Naive thymus-derived CD4-positive, alpha-beta T cell (primary cell): ENCODE results near the gene DLX6. TPM values are rescaled to one million over a fixed set of nuclear protein-coding genes. Genes with fewer than 3 reads are reported as not detected.

ENCODE experiments used
- ATAC-seq: fragments of 150-1000 bp; cut with Tn5 transposase; 2 replicates; pipeline ENCODE4 v1.10.0; 2021; ENCODE audit warnings: mild to moderate bottlenecking, moderate library complexity
- CTCF ChIA-PET: fragments of 350-600 bp; sonication (Branson Sonifier 250); formaldehyde crosslinking; loops from one replicate; lab custom pipeline; 2021; ENCODE audit warnings: antibody characterized with exemption; lab: Charles Lee
- POLR2A ChIA-PET: fragments of 350-600 bp; sonication (Branson Sonifier 250); formaldehyde crosslinking; loops from one replicate; lab custom pipeline; 2021; ENCODE audit warnings: antibody characterized with exemption, inconsistent platforms; lab: Charles Lee
- DNase-seq, 9 donors: peaks; one replicate each; pipeline versions ENCODE4 v3.0.0 to v3.0.0-alpha.2; 2020 to 2022; ENCODE audit warnings: mixed read lengths in 1 of 9
- H3K27ac ChIP-seq: one replicate; pipeline ENCODE4 v1.7.0; 2013; ENCODE audit warnings: mild to moderate bottlenecking, low read depth, low read length, moderate library complexity
- H3K27me3 ChIP-seq, 2 donors: one replicate each; pipeline ENCODE4 v1.7.0; 2013; ENCODE audit warnings: low read length in 2 of 2, mild to moderate bottlenecking in 2 of 2, moderate library complexity in 2 of 2; ENCODE audit not compliant: control insufficient read depth in 2 of 2, insufficient read depth in 2 of 2
- H3K36me3 ChIP-seq, 3 experiments: 1 replicate in 2 of 3; 2 replicates in 1 of 3; pipeline ENCODE4 v1.7.0; 2013; ENCODE audit warnings: low read length in 3 of 3, mild to moderate bottlenecking in 3 of 3, moderate library complexity in 1 of 3; ENCODE audit not compliant: insufficient read depth in 3 of 3, control insufficient read depth in 2 of 3
- H3K4me1 ChIP-seq, 2 donors: one replicate each; pipeline ENCODE4 v1.7.0; 2013; ENCODE audit warnings: low read length in 2 of 2, mild to moderate bottlenecking in 2 of 2, moderate library complexity in 1 of 2; ENCODE audit not compliant: control insufficient read depth in 2 of 2, insufficient read depth in 2 of 2
- H3K4me3 ChIP-seq: 2 replicates; pipeline ENCODE4 v1.7.0; 2013; ENCODE audit warnings: mild to moderate bottlenecking, low read length
- H3K9me3 ChIP-seq, 3 experiments: 1 replicate in 2 of 3; 2 replicates in 1 of 3; pipeline ENCODE4 v1.7.0; 2013; ENCODE audit warnings: low read length in 3 of 3; ENCODE audit not compliant: control insufficient read depth in 2 of 3
- H3K27ac Mint-ChIP-seq, 9 donors: one replicate each; pipeline ENCODE4 v1.8.0; 2020 to 2022; ENCODE audit warnings: mixed read lengths in 9 of 9, mild to moderate bottlenecking in 8 of 9, moderate library complexity in 5 of 9, inconsistent platforms in 2 of 9
- H3K27me3 Mint-ChIP-seq, 5 donors: one replicate each; pipeline ENCODE4 v1.8.0; 2021 to 2022; ENCODE audit warnings: mixed read lengths in 5 of 5, mild to moderate bottlenecking in 1 of 5
- H3K36me3 Mint-ChIP-seq, 5 donors: one replicate each; pipeline ENCODE4 v1.8.0; 2020 to 2022; ENCODE audit warnings: mixed read lengths in 5 of 5, mild to moderate bottlenecking in 3 of 5, inconsistent platforms in 1 of 5
- H3K4me1 Mint-ChIP-seq, 7 donors: one replicate each; pipeline ENCODE4 v1.8.0; 2020 to 2022; ENCODE audit warnings: mixed read lengths in 7 of 7, mild to moderate bottlenecking in 3 of 7, inconsistent platforms in 1 of 7
- H3K4me3 Mint-ChIP-seq, 10 donors: one replicate each; pipeline ENCODE4 v1.8.0; 2020 to 2022; ENCODE audit warnings: mild to moderate bottlenecking in 10 of 10, mixed read lengths in 10 of 10, moderate library complexity in 6 of 10, inconsistent platforms in 2 of 10
- H3K9me3 Mint-ChIP-seq, 11 donors: one replicate each; pipeline ENCODE4 v1.8.0; 2020 to 2022; ENCODE audit warnings: mixed read lengths in 11 of 11, mild to moderate bottlenecking in 4 of 11, inconsistent platforms in 1 of 11, moderate library complexity in 1 of 11
- intact Hi-C, 2 donors: fragments of 100-400 bp; cut with micrococcal nuclease; formaldehyde crosslinking; loops; one replicate each; pipeline ENCODE4 v1.15.1; 2023
- polyA plus RNA-seq, 2 donors: library from polyadenylated mRNA; unstranded; fragments of 300-500 nt; fragmentation: Illumina TruSeq; gene quantifications; one replicate each; pipeline ENCODE4 v1.2.3, GENCODE V29; 2021
- total RNA-seq, 6 experiments: library from RNA in 5 of 6; stranded (reverse) in 5 of 6; gene quantifications; 1 replicate in 5 of 6; 2 replicates in 1 of 6; pipeline ENCODE4 v1.2.3 and lab custom pipeline; 2021 to 2026

The DLX6 gene
- total and polyA plus RNA-seq, 7 experiments from 2014 or later: not detected

GRCh38 chr7:96995406-96996110 is 9.8 kb upstream of the DLX6 start:
- Histone ChIP-seq H3K4me3 (no peak overlapping the region), H3K9me3 (peaks cover 0 to 11% (median 0%) of the 10 kb centered on the region in 3 experiments), H3K4me1 (no peaks in the 10 kb centered on the region), H3K27me3 (peaks cover 3 to 40% of the 10 kb centered on the region in 2 donors), H3K27ac (no peak overlapping the region), H3K36me3 (no peaks in the 10 kb centered on the region)
- Mint-ChIP-seq H3K4me3 (no peak overlapping the region), H3K27ac (no peak overlapping the region), H3K9me3 (peaks cover 0 to 50% (median 9%) of the 10 kb centered on the region in 11 donors), H3K4me1 (peaks cover 0 to 19% (median 5%) of the 10 kb centered on the region in 7 donors), H3K36me3 (peaks cover 0 to 13% (median 3%) of the 10 kb centered on the region in 5 donors), H3K27me3 (peaks cover 94 to 95% (median 95%) of the 10 kb centered on the region in 5 donors)
- ChIA-PET POLR2A (no interaction called here), CTCF (no interaction called here)
- ATAC-seq: no peak
- intact Hi-C loops: loop anchor here in 1 of 2 donors (2.0 kb wide), 1 partner anchor 31 kb away; no protein-coding TSS in a partner anchor
- no peak for DNase-seq

- Histone ChIP-seq H3K4me3 (no peak overlapping the region), H3K27me3 (peaks cover 3 to 37% of the 10 kb centered on the region in 2 donors), H3K36me3 (no peaks in the 10 kb centered on the region), H3K4me1 (no peaks in the 10 kb centered on the region), H3K27ac (no peak overlapping the region), H3K9me3 (peaks cover 0 to 11% (median 0%) of the 10 kb centered on the region in 3 experiments)
- H3K4me1 Mint-ChIP-seq: peaks cover 0 to 19% (median 5%) of the 10 kb centered on the region in 7 donors
- ATAC-seq: no peak
- H3K9me3 Mint-ChIP-seq: peaks cover 0 to 58% (median 9%) of the 10 kb centered on the region in 11 donors
- H3K4me3 Mint-ChIP-seq: no peak overlapping the region
- CTCF ChIA-PET: interaction anchor here (0.6 kb wide), 1 partner anchor 1313 kb away, joined by 3 read pairs; no protein-coding TSS in a partner anchor
- peaks cover 0 to 19% (median 3%) of the 10 kb centered on the region in 5 donors for H3K36me3 Mint-ChIP-seq
- H3K27me3 Mint-ChIP-seq: peaks cover 95 to 97% (median 96%) of the 10 kb centered on the region in 5 donors
- POLR2A ChIA-PET: no interaction called here
- H3K27ac Mint-ChIP-seq: no peak overlapping the region
- intact Hi-C loops: no loop called here
- DNase-seq: no peak
Observed at GRCh38 chr7:96996111-96996957, 9.0 kb upstream of the DLX6 start.

- peaks cover 95 to 97% (median 95%) of the 10 kb centered on the region in 5 donors for H3K27me3 Mint-ChIP-seq
- no peaks in the 10 kb centered on the region for H3K36me3 ChIP-seq
- H3K4me3 ChIP-seq: no peak overlapping the region
- H3K36me3 Mint-ChIP-seq: peaks cover 0 to 19% (median 3%) of the 10 kb centered on the region in 5 donors
- no peaks in the 10 kb centered on the region for H3K4me1 ChIP-seq
- peaks cover 3 to 44% of the 10 kb centered on the region in 2 donors for H3K27me3 ChIP-seq
- H3K4me1 Mint-ChIP-seq: peaks cover 0 to 19% (median 5%) of the 10 kb centered on the region in 7 donors
- CTCF ChIA-PET: interaction anchor here (0.6 kb wide), 1 partner anchor 1314 kb away, joined by 3 read pairs; no protein-coding TSS in a partner anchor
- ATAC-seq: no peak
- H3K9me3 ChIP-seq: peaks cover 0 to 11% (median 0%) of the 10 kb centered on the region in 3 experiments
- H3K9me3 Mint-ChIP-seq: peaks cover 0 to 61% (median 9%) of the 10 kb centered on the region in 11 donors
- no peak for DNase-seq
- no peak overlapping the region for H3K27ac ChIP-seq
- no peak overlapping the region for H3K27ac Mint-ChIP-seq
- intact Hi-C loops: no loop called here
- H3K4me3 Mint-ChIP-seq: peak overlapping the region in 1 of 10 donors; percentile 36
- POLR2A ChIA-PET: no interaction called here
Observed at GRCh38 chr7:96996958-96997511, 8.3 kb upstream of the DLX6 start.

- no peaks in the 10 kb centered on the region for H3K4me1 ChIP-seq
- CTCF ChIA-PET: no interaction called here
- no peak overlapping the region for H3K4me3 ChIP-seq
- peak overlapping the region in 1 of 9 donors; percentile 26 for H3K27ac Mint-ChIP-seq
- POLR2A ChIA-PET: no interaction called here
- H3K27ac ChIP-seq: no peak overlapping the region
- peaks cover 94 to 97% (median 95%) of the 10 kb centered on the region in 5 donors for H3K27me3 Mint-ChIP-seq
- peaks cover 0 to 61% (median 13%) of the 10 kb centered on the region in 11 donors for H3K9me3 Mint-ChIP-seq
- no peaks in the 10 kb centered on the region for H3K36me3 ChIP-seq
- H3K4me3 Mint-ChIP-seq: peak overlapping the region in 1 of 10 donors; percentile 36
- intact Hi-C loops: no loop called here
- H3K36me3 Mint-ChIP-seq: peaks cover 0 to 19% (median 3%) of the 10 kb centered on the region in 5 donors
- H3K4me1 Mint-ChIP-seq: peaks cover 0 to 18% (median 3%) of the 10 kb centered on the region in 7 donors
- ATAC-seq (no peak), DNase-seq (no peak)
- H3K27me3 ChIP-seq: peaks cover 6 to 47% of the 10 kb centered on the region in 2 donors
- H3K9me3 ChIP-seq: peaks cover 0 to 8% (median 0%) of the 10 kb centered on the region in 3 experiments
Observed at GRCh38 chr7:96997512-96998032, 7.8 kb upstream of the DLX6 start.

- intact Hi-C loops: no loop called here
- CTCF ChIA-PET: no interaction called here
- H3K27ac ChIP-seq: no peak overlapping the region
- Mint-ChIP-seq H3K36me3 (peaks cover 0 to 12% (median 3%) of the 10 kb centered on the region in 5 donors), H3K27me3 (peaks cover 94 to 97% (median 95%) of the 10 kb centered on the region in 5 donors), H3K4me3 (peak overlapping the region in 1 of 10 donors; percentile 21), H3K27ac (peak overlapping the region in 1 of 9 donors; percentile 69), H3K4me1 (peaks cover 3 to 15% (median 5%) of the 10 kb centered on the region in 7 donors), H3K9me3 (peaks cover 0 to 61% (median 13%) of the 10 kb centered on the region in 11 donors)
- H3K36me3 ChIP-seq: no peaks in the 10 kb centered on the region
- peaks cover 0 to 6% (median 0%) of the 10 kb centered on the region in 3 experiments for H3K9me3 ChIP-seq
- DNase-seq (no peak), ATAC-seq (no peak)
- POLR2A ChIA-PET: no interaction called here
- H3K27me3 ChIP-seq: peaks cover 6 to 54% of the 10 kb centered on the region in 2 donors
- H3K4me1 ChIP-seq: no peaks in the 10 kb centered on the region
- H3K4me3 ChIP-seq: no peak overlapping the region
Observed at GRCh38 chr7:96998333-96998732, 7.0 kb upstream of the DLX6 start.

GRCh38 chr7:96998744-96999143 is 6.6 kb upstream of the DLX6 start:
- POLR2A ChIA-PET: no interaction called here
- no peak overlapping the region for H3K27ac ChIP-seq
- H3K4me3 Mint-ChIP-seq: peak overlapping the region in 1 of 10 donors; percentile 54
- no peak for DNase-seq
- H3K36me3 Mint-ChIP-seq: peaks cover 0 to 10% (median 3%) of the 10 kb centered on the region in 5 donors
- no peaks in the 10 kb centered on the region for H3K4me1 ChIP-seq
- CTCF ChIA-PET: no interaction called here
- intact Hi-C loops: no loop called here
- peaks cover 0 to 6% (median 0%) of the 10 kb centered on the region in 3 experiments for H3K9me3 ChIP-seq
- peaks cover 0 to 59% (median 12%) of the 10 kb centered on the region in 11 donors for H3K9me3 Mint-ChIP-seq
- H3K27me3 ChIP-seq: peaks cover 6 to 51% of the 10 kb centered on the region in 2 donors
- no peaks in the 10 kb centered on the region for H3K36me3 ChIP-seq
- peaks cover 94 to 97% (median 95%) of the 10 kb centered on the region in 5 donors for H3K27me3 Mint-ChIP-seq
- H3K4me3 ChIP-seq: no peak overlapping the region
- H3K27ac Mint-ChIP-seq: no peak overlapping the region
- peaks cover 3 to 15% (median 5%) of the 10 kb centered on the region in 7 donors for H3K4me1 Mint-ChIP-seq
- no peak for ATAC-seq
